NCI-H2107 treated with DMSO at 0.1 percent for 48 hours (cell line): ENCODE results near the gene LEUTX.
"Not testable (repeated sequence)": the region's sequence is repeated elsewhere in the genome, so short reads cannot be mapped to it uniquely, and the experiment has no call there.

ENCODE experiments used
- DNase-seq: peaks from one replicate; lab custom pipeline; 2025; ENCODE audit not compliant: unreplicated experiment; lab: John Stamatoyannopoulos, UW

The LEUTX gene

GRCh38 chr19:39778763-39779162 lies at the start of gene LEUTX:
Gene LEUTX (plus strand): TSS chr19:39778854. CDS start chr19:39778921, 67 bp downstream.
- no peak for DNase-seq

- no peak for DNase-seq
Measured at GRCh38 chr19:39729594-39729993, 49.1 kb upstream of the LEUTX start.

- DNase-seq = no peak
Measured at GRCh38 chr19:39731685-39732084, 47.0 kb upstream of the LEUTX start.

GRCh38 chr19:39733841-39734240 lies 44.8 kb upstream of the LEUTX start:
- DNase-seq = no peak

GRCh38 chr19:39735688-39736087 lies 43.0 kb upstream of the LEUTX start:
- DNase-seq = no peak

GRCh38 chr19:39736088-39736487 lies 42.6 kb upstream of the LEUTX start:
- DNase-seq = no peak

GRCh38 chr19:39737351-39737750 lies 41.3 kb upstream of the LEUTX start:
- no peak for DNase-seq

- DNase-seq = no peak
Measured at GRCh38 chr19:39737891-39738290, 40.8 kb upstream of the LEUTX start, which contains the start of gene CLC. Gene CLC (minus strand): TSS chr19:39738029. CDS start chr19:39737952, 77 bp downstream.

GRCh38 chr19:39738814-39739213 lies 39.8 kb upstream of the LEUTX start:
- no peak for DNase-seq

GRCh38 chr19:39740395-39740794 lies 38.3 kb upstream of the LEUTX start:
- DNase-seq = no peak

GRCh38 chr19:39745643-39746042 lies 33.0 kb upstream of the LEUTX start:
- no peak for DNase-seq

GRCh38 chr19:39746836-39747529 lies 31.7 kb upstream of the LEUTX start:
- DNase-seq = no peak

GRCh38 chr19:39749981-39750380 lies 28.7 kb upstream of the LEUTX start:
- DNase-seq = no peak

- DNase-seq = no peak
Measured at GRCh38 chr19:39752390-39752789, 26.3 kb upstream of the LEUTX start.

- no peak for DNase-seq
Measured at GRCh38 chr19:39752795-39753194, 25.9 kb upstream of the LEUTX start.

GRCh38 chr19:39754544-39754943 lies 24.1 kb upstream of the LEUTX start:
- DNase-seq = no peak

GRCh38 chr19:39754971-39755370 lies 23.7 kb upstream of the LEUTX start:
- no peak for DNase-seq

GRCh38 chr19:39759457-39760184 lies 19.0 kb upstream of the LEUTX start:
- no peak for DNase-seq

GRCh38 chr19:39761851-39762250 lies 16.8 kb upstream of the LEUTX start:
- DNase-seq = not testable (repeated sequence)

GRCh38 chr19:39765091-39766076 lies 13.3 kb upstream of the LEUTX start:
- DNase-seq = no peak

- DNase-seq = no peak
Measured at GRCh38 chr19:39768334-39768733, 10.3 kb upstream of the LEUTX start.
